HCT116 (cell line): Measurements from ENCODE around the gene BEGAIN.

Source experiments
- CEBPB ChIP-seq: IDR thresholded peaks from 2 replicates; pipeline ENCODE4 v1.6.1; 2012; ENCODE audit warnings: low read depth
- EZH2 ChIP-seq: fragments of 200-600 bp; sonication (generic); IDR thresholded peaks from 2 replicates; pipeline ENCODE4 v1.6.1; 2017; ENCODE audit warnings: antibody characterized with exemption, mixed run types
- EZH2phosphoT487 ChIP-seq: fragments of 200-600 bp; IDR thresholded peaks from 2 replicates; pipeline ENCODE4 v1.6.1; 2018; ENCODE audit warnings: antibody characterized with exemption, borderline replicate concordance
- POLR2A ChIP-seq: IDR thresholded peaks from 2 replicates; pipeline ENCODE4 v1.7.0; 2011; ENCODE audit warnings: borderline replicate concordance; ENCODE audit not compliant: insufficient read depth, insufficient read length; ENCODE audit errors: extremely low read depth
- POLR2AphosphoS5 ChIP-seq: IDR thresholded peaks from 2 replicates; pipeline ENCODE4 v1.6.1; 2011; ENCODE audit warnings: mild to moderate bottlenecking, low read depth, low read length, moderate library complexity
- RAD21 ChIP-seq: IDR thresholded peaks from 2 replicates; pipeline ENCODE4 v1.6.1; 2012; ENCODE audit warnings: low read depth, mild to moderate bottlenecking
- SP1 ChIP-seq: IDR thresholded peaks from 2 replicates; pipeline ENCODE4 v1.6.1; 2012; ENCODE audit warnings: low read depth
- TF ChIP-seq, protein P1 (sequence below): IDR thresholded peaks from 2 replicates; pipeline ENCODE4 v1.6.1; 2012; ENCODE audit warnings: low read depth
- TF ChIP-seq, protein P2 (sequence below), 3 experiments: fragments of 200-600 bp in 1 of 3; sonication (generic) in 1 of 3; IDR thresholded peaks in 2 of 3; conservative IDR thresholded peaks in 1 of 3; 2 replicates each; pipeline ENCODE4 v1.5.1; 2012 to 2017; ENCODE audit warnings: low read depth in 2 of 3, low read length in 2 of 3, antibody characterized with exemption in 1 of 3, borderline replicate concordance in 1 of 3, control low read depth in 1 of 3, mild to moderate bottlenecking in 1 of 3, mixed read lengths in 1 of 3, mixed run types in 1 of 3, moderate library complexity in 1 of 3; ENCODE audit not compliant: insufficient read depth in 1 of 3
- TF ChIP-seq, protein P3 (sequence below): IDR thresholded peaks from 2 replicates; pipeline ENCODE4 v1.6.1; 2012
- TF ChIP-seq, protein P4 (sequence below): IDR thresholded peaks from 2 replicates; pipeline ENCODE4 v1.6.1; 2011; ENCODE audit warnings: mild to moderate bottlenecking, low read length, moderate library complexity; ENCODE audit not compliant: insufficient replicate concordance; ENCODE audit errors: extremely low read depth

DNA sequence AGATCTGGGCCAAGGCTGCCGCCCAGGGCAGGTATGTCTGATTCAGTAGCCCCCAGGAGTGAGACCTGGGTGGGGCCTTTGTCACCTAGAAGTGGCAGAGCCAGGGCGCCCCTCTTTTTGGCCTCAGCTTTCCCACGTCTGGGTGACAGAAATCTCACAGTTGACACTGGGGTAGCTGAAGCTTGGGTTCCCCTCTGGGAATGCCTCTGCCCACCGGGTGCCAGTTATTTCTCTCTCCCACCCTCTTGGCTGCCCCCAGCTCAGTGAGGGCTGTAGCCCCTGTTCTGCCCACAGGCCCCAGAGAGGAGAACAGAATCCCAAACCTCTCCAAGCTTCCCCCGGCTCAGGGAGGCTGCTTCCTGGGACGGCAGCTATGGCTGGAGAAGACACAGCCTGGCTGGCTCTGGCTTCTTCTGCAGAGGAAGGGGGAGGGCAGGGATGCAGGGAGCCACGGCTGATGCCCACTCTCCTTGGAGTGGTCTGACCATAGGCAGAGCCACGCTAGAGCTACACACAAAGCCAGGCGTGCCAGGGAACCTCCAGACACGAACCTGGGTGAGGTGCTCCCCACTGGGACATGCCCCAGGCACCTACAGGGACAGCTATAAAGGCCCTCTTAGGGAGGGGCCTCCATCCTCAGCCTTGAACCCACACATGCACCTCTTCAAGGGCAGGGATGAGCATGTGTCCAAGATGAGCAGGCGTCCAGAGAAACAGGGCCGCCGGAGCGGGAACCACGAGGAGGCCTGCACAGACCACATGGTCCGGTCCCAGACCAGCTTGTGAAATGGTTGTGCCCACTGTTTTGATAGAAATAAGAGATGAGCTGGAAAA is 51.7 kb downstream of the BEGAIN start:
- TF ChIP-seq, protein P1, sequence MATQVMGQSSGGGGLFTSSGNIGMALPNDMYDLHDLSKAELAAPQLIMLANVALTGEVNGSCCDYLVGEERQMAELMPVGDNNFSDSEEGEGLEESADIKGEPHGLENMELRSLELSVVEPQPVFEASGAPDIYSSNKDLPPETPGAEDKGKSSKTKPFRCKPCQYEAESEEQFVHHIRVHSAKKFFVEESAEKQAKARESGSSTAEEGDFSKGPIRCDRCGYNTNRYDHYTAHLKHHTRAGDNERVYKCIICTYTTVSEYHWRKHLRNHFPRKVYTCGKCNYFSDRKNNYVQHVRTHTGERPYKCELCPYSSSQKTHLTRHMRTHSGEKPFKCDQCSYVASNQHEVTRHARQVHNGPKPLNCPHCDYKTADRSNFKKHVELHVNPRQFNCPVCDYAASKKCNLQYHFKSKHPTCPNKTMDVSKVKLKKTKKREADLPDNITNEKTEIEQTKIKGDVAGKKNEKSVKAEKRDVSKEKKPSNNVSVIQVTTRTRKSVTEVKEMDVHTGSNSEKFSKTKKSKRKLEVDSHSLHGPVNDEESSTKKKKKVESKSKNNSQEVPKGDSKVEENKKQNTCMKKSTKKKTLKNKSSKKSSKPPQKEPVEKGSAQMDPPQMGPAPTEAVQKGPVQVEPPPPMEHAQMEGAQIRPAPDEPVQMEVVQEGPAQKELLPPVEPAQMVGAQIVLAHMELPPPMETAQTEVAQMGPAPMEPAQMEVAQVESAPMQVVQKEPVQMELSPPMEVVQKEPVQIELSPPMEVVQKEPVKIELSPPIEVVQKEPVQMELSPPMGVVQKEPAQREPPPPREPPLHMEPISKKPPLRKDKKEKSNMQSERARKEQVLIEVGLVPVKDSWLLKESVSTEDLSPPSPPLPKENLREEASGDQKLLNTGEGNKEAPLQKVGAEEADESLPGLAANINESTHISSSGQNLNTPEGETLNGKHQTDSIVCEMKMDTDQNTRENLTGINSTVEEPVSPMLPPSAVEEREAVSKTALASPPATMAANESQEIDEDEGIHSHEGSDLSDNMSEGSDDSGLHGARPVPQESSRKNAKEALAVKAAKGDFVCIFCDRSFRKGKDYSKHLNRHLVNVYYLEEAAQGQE = no peak
- TF ChIP-seq SP1 (no peak), POLR2A (no peak), POLR2AphosphoS5 (no peak), RAD21 (no peak), EZH2 (no peak), CEBPB (no peak), EZH2phosphoT487 (no peak)
- TF ChIP-seq, protein P2, sequence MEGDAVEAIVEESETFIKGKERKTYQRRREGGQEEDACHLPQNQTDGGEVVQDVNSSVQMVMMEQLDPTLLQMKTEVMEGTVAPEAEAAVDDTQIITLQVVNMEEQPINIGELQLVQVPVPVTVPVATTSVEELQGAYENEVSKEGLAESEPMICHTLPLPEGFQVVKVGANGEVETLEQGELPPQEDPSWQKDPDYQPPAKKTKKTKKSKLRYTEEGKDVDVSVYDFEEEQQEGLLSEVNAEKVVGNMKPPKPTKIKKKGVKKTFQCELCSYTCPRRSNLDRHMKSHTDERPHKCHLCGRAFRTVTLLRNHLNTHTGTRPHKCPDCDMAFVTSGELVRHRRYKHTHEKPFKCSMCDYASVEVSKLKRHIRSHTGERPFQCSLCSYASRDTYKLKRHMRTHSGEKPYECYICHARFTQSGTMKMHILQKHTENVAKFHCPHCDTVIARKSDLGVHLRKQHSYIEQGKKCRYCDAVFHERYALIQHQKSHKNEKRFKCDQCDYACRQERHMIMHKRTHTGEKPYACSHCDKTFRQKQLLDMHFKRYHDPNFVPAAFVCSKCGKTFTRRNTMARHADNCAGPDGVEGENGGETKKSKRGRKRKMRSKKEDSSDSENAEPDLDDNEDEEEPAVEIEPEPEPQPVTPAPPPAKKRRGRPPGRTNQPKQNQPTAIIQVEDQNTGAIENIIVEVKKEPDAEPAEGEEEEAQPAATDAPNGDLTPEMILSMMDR (IDR thresholded peaks at IDR 0.05 in 2 of 3, conservative IDR thresholded peaks at IDR 0.05 in 1 of 3; ENCODE audit: borderline replicate concordance in 1 of 3, insufficient read depth in 1 of 3, low read depth in 2 of 3, low read length in 2 of 3) = no peak
- TF ChIP-seq, protein P3, sequence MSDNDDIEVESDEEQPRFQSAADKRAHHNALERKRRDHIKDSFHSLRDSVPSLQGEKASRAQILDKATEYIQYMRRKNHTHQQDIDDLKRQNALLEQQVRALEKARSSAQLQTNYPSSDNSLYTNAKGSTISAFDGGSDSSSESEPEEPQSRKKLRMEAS = no peak
- TF ChIP-seq, protein P4, sequence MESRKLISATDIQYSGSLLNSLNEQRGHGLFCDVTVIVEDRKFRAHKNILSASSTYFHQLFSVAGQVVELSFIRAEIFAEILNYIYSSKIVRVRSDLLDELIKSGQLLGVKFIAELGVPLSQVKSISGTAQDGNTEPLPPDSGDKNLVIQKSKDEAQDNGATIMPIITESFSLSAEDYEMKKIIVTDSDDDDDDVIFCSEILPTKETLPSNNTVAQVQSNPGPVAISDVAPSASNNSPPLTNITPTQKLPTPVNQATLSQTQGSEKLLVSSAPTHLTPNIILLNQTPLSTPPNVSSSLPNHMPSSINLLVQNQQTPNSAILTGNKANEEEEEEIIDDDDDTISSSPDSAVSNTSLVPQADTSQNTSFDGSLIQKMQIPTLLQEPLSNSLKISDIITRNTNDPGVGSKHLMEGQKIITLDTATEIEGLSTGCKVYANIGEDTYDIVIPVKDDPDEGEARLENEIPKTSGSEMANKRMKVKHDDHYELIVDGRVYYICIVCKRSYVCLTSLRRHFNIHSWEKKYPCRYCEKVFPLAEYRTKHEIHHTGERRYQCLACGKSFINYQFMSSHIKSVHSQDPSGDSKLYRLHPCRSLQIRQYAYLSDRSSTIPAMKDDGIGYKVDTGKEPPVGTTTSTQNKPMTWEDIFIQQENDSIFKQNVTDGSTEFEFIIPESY = no peak
